ENCODE data around the gene SPACA5.

SPACA5 gene

DNA sequence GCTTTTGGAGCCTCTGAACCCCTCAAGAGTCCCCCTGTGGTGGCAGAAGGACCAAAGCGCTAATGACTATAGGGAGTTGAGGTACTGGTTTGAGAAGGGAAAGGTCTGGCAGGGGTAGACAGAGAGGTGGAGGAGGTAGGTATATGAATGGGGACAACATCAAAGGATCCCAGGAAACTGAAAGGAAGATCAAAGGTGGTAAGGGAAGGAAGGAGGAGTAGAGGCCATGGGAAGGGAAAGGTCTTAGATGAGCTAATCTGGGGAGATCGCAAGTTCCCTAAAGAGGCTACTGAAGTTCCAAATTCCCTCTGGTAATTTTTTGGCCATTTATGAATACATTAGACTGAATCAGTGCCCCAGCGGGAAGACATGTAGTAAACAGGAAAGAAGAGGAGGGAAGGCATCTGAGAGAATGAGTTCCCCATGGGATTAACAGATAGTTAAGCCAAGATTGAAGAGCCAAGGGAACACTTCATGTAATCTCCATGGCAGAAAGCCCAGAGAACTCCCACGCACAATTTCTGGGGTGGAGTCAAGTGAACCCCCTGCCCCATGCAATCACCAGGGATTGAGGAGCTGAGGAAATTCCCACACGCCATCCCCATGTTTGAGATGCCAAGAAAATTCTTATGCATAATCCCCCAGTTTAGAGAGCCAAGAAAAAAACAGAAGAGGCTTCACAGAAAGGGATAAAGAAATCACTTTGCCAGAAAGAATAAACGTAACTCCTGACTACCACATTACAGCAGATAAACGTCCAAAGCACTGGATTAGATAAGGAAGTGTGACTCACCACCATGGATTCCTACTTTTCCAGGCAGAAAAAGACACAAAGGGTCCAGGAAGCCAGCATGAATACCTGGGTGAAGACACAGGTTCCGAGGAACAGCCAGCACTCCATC is 38.9 kb downstream of the SPACA5 start:
- no peak overlapping the region for H3K4me3 ChIP-seq (replicated peaks; ENCODE audit: low read depth, low read length)
- peak; percentile 4 for DNase-seq (ENCODE audit: extremely low read depth, low read depth)
- TF ChIP-seq CTCF (IDR thresholded peaks at IDR 0.05; ENCODE audit: low read depth, low read length, missing control alignments) = no peak

DNA sequence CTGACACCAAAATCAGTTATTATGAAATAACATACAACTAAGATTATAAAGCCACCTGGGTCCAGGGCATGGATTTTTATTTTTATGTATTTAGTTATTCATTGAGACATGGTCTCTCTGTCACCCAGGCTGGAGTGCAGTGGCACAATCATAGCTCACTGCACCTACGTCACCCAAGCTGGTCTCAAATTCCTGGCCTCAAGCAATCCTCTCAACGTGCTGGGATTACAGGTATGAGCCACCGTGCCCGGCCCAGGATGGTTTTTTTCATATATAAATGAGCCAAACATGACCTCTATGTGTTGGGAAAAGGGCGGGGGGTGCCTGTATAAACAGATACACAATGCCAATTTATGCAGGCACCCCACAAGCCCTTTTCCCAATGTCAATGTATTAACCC is 40.1 kb downstream of the SPACA5 start:
- no peak for TF ChIP-seq CTCF (IDR thresholded peaks at IDR 0.05; ENCODE audit: low read depth, low read length, missing control alignments)
- no peak overlapping the region for H3K4me3 ChIP-seq (replicated peaks; ENCODE audit: low read depth, low read length)
- DNase-seq (ENCODE audit: extremely low read depth, low read depth) = no peak

GRCh38 chrX:48058621-48059295 is 52.0 kb downstream of the SPACA5 start:
- DNase-seq (ENCODE audit: extremely low read depth, low read depth) = no peak
- H3K4me3 ChIP-seq (replicated peaks; ENCODE audit: low read depth, low read length) = no peak overlapping the region
- no peak for TF ChIP-seq CTCF (IDR thresholded peaks at IDR 0.05; ENCODE audit: low read depth, low read length, missing control alignments)

GRCh38 chrX:48059296-48059639 is 52.5 kb downstream of the SPACA5 start:
- no peak overlapping the region for H3K4me3 ChIP-seq (replicated peaks; ENCODE audit: low read depth, low read length)
- TF ChIP-seq CTCF (IDR thresholded peaks at IDR 0.05; ENCODE audit: low read depth, low read length, missing control alignments) = no peak
- no peak for DNase-seq (ENCODE audit: extremely low read depth, low read depth)
